OCI-LY1 (cell line): Measurements from ENCODE around the gene MMP14.

Source experiments
- H2AFZ ChIP-seq: fragments of 200-600 bp; sonication (generic), shearing (Covaris generic); 2 replicates; pipeline ENCODE4 v1.6.0; 2014; ENCODE audit warnings: antibody characterized with exemption, mild to moderate bottlenecking, low read length
- H3F3A ChIP-seq: fragments of 200-600 bp; sonication (generic), shearing (Covaris generic); 2 replicates; pipeline ENCODE4 v1.6.0; 2014; ENCODE audit warnings: mild to moderate bottlenecking, antibody characterized with exemption, low read length, moderate library complexity; ENCODE audit not compliant: insufficient read depth
- H3K27ac ChIP-seq: fragments of 200-600 bp; sonication (generic); 2 replicates; pipeline ENCODE4 v1.5.1; 2014; ENCODE audit warnings: low read length, mixed run types, mild to moderate bottlenecking, low read depth; ENCODE audit not compliant: poor library complexity, severe bottlenecking
- H3K27me3 ChIP-seq: fragments of 200-600 bp; sonication (generic); 2 replicates; pipeline ENCODE4 v1.6.0; 2014; ENCODE audit warnings: antibody characterized with exemption, mild to moderate bottlenecking, low read length, moderate library complexity; ENCODE audit not compliant: insufficient read depth
- H3K36me3 ChIP-seq: fragments of 200-600 bp; sonication (generic); 2 replicates; pipeline ENCODE4 v1.6.1; 2014; ENCODE audit warnings: mild to moderate bottlenecking, antibody characterized with exemption, low read length, moderate library complexity, mixed read lengths; ENCODE audit not compliant: insufficient read depth
- H3K4me1 ChIP-seq: fragments of 200-600 bp; sonication (generic); 2 replicates; pipeline ENCODE4 v1.5.1; 2014; ENCODE audit warnings: mild to moderate bottlenecking, low read length, moderate library complexity; ENCODE audit not compliant: insufficient read depth, severe bottlenecking
- H3K4me2 ChIP-seq: fragments of 200-600 bp; sonication (generic), shearing (Covaris generic); 2 replicates; pipeline ENCODE4 v1.6.1; 2014; ENCODE audit warnings: low read length
- H3K4me3 ChIP-seq: fragments of 200-600 bp; sonication (generic); 2 replicates; pipeline ENCODE4 v1.5.1; 2014; ENCODE audit warnings: low read length, low read depth, mild to moderate bottlenecking, mixed read lengths; ENCODE audit not compliant: poor library complexity, severe bottlenecking
- H3K79me2 ChIP-seq: fragments of 200-600 bp; shearing (Covaris generic); 2 replicates; pipeline ENCODE4 v1.6.1; 2016; ENCODE audit warnings: mixed run types, low read length, mixed read lengths; ENCODE audit not compliant: insufficient read depth
- H3K9ac ChIP-seq: fragments of 200-600 bp; sonication (generic), shearing (Covaris generic); 2 replicates; pipeline ENCODE4 v1.6.1; 2014; ENCODE audit warnings: mild to moderate bottlenecking, low read length, mixed read lengths
- H3K9me2 ChIP-seq: fragments of 200-600 bp; sonication (generic), shearing (Covaris generic); 2 replicates; pipeline ENCODE4 v1.6.1; 2014; ENCODE audit warnings: low read depth, mild to moderate bottlenecking, low read length, mixed read lengths
- H3K9me3 ChIP-seq: fragments of 200-600 bp; shearing (Covaris generic); 2 replicates; pipeline ENCODE4 v1.6.1; 2014; ENCODE audit warnings: low read length, mixed read lengths
- H4K20me1 ChIP-seq: fragments of 200-600 bp; sonication (generic), shearing (Covaris generic); 2 replicates; pipeline ENCODE4 v1.6.0; 2016; ENCODE audit warnings: mild to moderate bottlenecking, low read length; ENCODE audit not compliant: insufficient read depth
- EZH2 ChIP-seq: fragments of 200-600 bp; sonication (generic), shearing (Covaris generic); IDR thresholded peaks from 2 replicates; pipeline ENCODE4 v1.8.0; 2017; ENCODE audit warnings: borderline replicate concordance, mixed run types, mild to moderate bottlenecking, antibody characterized with exemption, low read length, moderate library complexity, mixed read lengths
- TF ChIP-seq, protein P1 (sequence below): fragments of 200-600 bp; sonication (generic), shearing (Covaris generic); IDR thresholded peaks from 2 replicates; pipeline ENCODE4 v1.5.1; 2017; ENCODE audit warnings: mild to moderate bottlenecking, antibody characterized with exemption, low read length, moderate library complexity, mixed read lengths

Gene MMP14

DNA sequence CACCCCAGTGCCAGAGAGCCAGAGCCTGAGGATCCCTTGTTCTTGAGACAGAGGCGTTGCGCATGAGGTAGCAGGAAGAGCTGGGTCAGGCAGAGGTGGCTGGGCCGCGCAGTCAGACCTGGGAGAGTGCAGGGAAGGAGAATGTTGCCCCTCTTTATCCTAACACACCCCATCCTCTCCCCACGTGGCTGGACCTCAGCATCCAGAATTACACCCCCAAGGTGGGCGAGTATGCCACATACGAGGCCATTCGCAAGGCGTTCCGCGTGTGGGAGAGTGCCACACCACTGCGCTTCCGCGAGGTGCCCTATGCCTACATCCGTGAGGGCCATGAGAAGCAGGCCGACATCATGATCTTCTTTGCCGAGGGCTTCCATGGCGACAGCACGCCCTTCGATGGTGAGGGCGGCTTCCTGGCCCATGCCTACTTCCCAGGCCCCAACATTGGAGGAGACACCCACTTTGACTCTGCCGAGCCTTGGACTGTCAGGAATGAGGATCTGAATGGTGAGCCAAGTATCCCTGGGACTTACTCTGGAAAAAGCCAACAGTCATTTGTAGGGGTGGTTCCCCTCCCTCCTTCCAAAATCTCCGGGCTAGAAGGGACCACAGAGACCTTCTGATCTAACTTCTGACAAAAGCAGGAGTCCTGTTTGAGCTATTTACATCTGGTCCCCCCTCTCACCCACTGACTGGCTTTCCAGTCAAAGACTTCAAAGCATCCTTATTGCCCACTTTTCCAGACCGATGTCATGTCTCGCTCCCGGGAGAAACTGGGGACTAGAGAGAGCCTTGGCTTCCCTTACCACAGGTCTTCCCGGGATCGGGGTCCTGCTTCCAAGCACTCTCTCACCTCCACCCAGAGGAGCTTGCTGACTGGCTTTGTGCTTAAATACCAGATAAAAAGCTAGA lies 6.1 kb downstream of the MMP14 start:
- H3K4me3 ChIP-seq: no peak overlapping the region
- no peak overlapping the region for H2AFZ ChIP-seq
- H3K4me1 ChIP-seq: no peaks in the 10 kb centered on the region
- no peaks in the 10 kb centered on the region for H3F3A ChIP-seq
- H4K20me1 ChIP-seq: no peaks in the 10 kb centered on the region
- H3K4me2 ChIP-seq: no peak overlapping the region
- no peak overlapping the region for H3K27ac ChIP-seq
- H3K9ac ChIP-seq: no peak overlapping the region
- TF ChIP-seq, protein P1, sequence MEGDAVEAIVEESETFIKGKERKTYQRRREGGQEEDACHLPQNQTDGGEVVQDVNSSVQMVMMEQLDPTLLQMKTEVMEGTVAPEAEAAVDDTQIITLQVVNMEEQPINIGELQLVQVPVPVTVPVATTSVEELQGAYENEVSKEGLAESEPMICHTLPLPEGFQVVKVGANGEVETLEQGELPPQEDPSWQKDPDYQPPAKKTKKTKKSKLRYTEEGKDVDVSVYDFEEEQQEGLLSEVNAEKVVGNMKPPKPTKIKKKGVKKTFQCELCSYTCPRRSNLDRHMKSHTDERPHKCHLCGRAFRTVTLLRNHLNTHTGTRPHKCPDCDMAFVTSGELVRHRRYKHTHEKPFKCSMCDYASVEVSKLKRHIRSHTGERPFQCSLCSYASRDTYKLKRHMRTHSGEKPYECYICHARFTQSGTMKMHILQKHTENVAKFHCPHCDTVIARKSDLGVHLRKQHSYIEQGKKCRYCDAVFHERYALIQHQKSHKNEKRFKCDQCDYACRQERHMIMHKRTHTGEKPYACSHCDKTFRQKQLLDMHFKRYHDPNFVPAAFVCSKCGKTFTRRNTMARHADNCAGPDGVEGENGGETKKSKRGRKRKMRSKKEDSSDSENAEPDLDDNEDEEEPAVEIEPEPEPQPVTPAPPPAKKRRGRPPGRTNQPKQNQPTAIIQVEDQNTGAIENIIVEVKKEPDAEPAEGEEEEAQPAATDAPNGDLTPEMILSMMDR: no peak
- no peaks in the 10 kb centered on the region for H3K9me3 ChIP-seq
- no peaks in the 10 kb centered on the region for H3K36me3 ChIP-seq
- no peaks in the 10 kb centered on the region for H3K79me2 ChIP-seq
- no peaks in the 10 kb centered on the region; the same call in 1 of the 2 replicates for H3K27me3 ChIP-seq
- no peaks in the 10 kb centered on the region for H3K9me2 ChIP-seq

DNA sequence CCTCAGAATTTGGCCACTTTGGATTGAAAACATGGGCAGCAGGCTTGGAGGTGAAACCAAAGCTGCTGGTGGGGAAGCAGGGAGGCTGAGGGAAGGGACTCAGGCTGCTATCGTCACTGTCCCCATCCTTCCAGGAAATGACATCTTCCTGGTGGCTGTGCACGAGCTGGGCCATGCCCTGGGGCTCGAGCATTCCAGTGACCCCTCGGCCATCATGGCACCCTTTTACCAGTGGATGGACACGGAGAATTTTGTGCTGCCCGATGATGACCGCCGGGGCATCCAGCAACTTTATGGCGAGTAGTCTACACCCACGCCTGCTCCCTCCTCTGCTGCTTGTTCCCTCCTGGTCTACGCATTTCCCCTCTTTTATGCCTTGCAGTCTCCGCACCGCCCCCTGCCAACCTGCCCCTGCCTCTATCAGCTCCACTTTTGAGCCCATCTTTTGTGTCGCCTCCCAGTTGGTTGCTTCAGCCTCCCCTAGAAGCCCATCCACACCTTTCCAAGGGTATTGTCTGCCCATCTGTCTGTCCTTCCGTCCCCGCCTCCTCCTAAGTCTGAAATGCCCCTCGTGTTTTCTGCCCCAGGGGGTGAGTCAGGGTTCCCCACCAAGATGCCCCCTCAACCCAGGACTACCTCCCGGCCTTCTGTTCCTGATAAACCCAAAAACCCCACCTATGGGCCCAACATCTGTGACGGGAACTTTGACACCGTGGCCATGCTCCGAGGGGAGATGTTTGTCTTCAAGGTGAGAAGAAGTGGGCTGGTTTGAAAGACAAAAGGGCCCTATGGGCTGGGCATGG lies 6.9 kb downstream of the MMP14 start:
- H3K4me3 ChIP-seq: no peak overlapping the region
- no peaks in the 10 kb centered on the region for H3K79me2 ChIP-seq
- H3K4me2 ChIP-seq: no peak overlapping the region
- H3K27ac ChIP-seq: no peak overlapping the region
- TF ChIP-seq, protein P1: no peak
- no peak for TF ChIP-seq EZH2
- no peaks in the 10 kb centered on the region for H3K9me2 ChIP-seq
- H4K20me1 ChIP-seq: no peaks in the 10 kb centered on the region
- H3F3A ChIP-seq: no peaks in the 10 kb centered on the region
- no peaks in the 10 kb centered on the region for H3K4me1 ChIP-seq
- H3K9me3 ChIP-seq: no peaks in the 10 kb centered on the region
- H3K9ac ChIP-seq: no peak overlapping the region
- H3K27me3 ChIP-seq: no peaks in the 10 kb centered on the region; the same call in 1 of the 2 replicates
- H3K36me3 ChIP-seq: no peaks in the 10 kb centered on the region
- H2AFZ ChIP-seq: no peak overlapping the region

DNA sequence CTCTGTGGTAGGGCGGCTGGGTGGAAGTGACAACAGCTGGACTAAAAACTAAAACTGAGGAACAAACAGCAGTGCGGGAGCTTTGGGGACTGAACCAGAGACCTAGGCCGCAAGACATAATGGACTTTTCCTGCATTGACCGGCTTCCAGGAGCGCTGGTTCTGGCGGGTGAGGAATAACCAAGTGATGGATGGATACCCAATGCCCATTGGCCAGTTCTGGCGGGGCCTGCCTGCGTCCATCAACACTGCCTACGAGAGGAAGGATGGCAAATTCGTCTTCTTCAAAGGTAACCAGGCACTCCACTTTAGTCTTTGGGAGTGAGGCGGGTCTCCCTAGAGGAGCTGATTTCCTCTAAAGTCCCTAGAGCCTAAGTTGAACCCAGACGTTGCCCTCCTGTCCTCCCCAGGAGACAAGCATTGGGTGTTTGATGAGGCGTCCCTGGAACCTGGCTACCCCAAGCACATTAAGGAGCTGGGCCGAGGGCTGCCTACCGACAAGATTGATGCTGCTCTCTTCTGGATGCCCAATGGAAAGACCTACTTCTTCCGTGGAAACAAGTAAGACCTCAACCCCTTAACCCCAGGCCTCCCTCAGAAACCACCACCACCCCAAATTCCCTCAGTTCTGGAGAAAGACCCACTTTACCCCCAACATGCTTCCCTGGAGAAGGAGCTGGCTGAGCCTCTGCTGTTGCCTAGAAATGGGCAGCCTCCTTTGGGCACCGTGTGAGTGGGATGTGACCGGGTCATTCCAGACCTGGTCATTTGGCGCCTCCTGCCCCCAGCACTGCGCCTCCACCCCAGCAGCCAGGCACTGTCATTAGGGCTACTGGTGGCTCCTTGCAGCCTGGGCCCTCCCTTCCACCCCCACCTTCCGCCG lies 8.1 kb downstream of the MMP14 start:
- Histone ChIP-seq H3K4me2 (no peak overlapping the region), H3K79me2 (no peaks in the 10 kb centered on the region), H3K36me3 (no peaks in the 10 kb centered on the region)

More for the DNA sequence above, 8.1 kb downstream of the MMP14 start:
- Histone ChIP-seq H3K4me3 (no peak overlapping the region), H3F3A (no peaks in the 10 kb centered on the region), H3K27me3 (no peaks in the 10 kb centered on the region; the same call in 1 of the 2 replicates), H3K9me3 (no peaks in the 10 kb centered on the region), H3K27ac (no peak overlapping the region), H3K9ac (no peak overlapping the region), H4K20me1 (no peaks in the 10 kb centered on the region), H3K4me1 (no peaks in the 10 kb centered on the region), H2AFZ (no peak overlapping the region), H3K9me2 (no peaks in the 10 kb centered on the region)
- TF ChIP-seq, protein P1: no peak
- TF ChIP-seq EZH2: no peak
